Colonic mucosa (tissue), 4 donors: ENCODE results near the gene HP1BP3. TPM values are rescaled to one million over a fixed set of nuclear protein-coding genes. Genes with fewer than 3 reads are reported as not detected.

Experiments
- DNase-seq: peaks from one replicate; pipeline ENCODE4 v3.0.0-alpha.2; 2020
- H3K27ac ChIP-seq: fragments of 200-600 bp; one replicate; pipeline ENCODE4 v1.8.0; 2021
- H3K27me3 ChIP-seq: fragments of 200-600 bp; one replicate; pipeline ENCODE4 v1.8.0; 2021
- H3K36me3 ChIP-seq: fragments of 200-600 bp; one replicate; pipeline ENCODE4 v1.8.0; 2021
- H3K4me1 ChIP-seq: fragments of 200-600 bp; one replicate; pipeline ENCODE4 v1.8.0; 2021; ENCODE audit warnings: mild to moderate bottlenecking
- H3K4me3 ChIP-seq: fragments of 200-600 bp; one replicate; pipeline ENCODE4 v1.8.0; 2021
- H3K9ac ChIP-seq, 2 donors: one replicate each; pipeline ENCODE4 v1.7.0; 2013; ENCODE audit warnings: control low read depth in 2 of 2, low read depth in 2 of 2, low read length in 2 of 2
- H3K9me3 ChIP-seq: fragments of 200-600 bp; one replicate; pipeline ENCODE4 v1.8.0; 2021
- intact Hi-C: fragments of 100-400 bp; cut with DNase I; formaldehyde crosslinking; loops from one replicate; pipeline ENCODE4 v1.14.1; 2022
- total RNA-seq, 2 donors: library from RNA; stranded (reverse); fragmentation: NEBNext Ultra II Directional in 1 of 2; extraction: Animal tissue kit (Norgen Biotek cat#: 25700) in 1 of 2; gene quantifications; one replicate each; pipeline ENCODE4 v1.2.1, GENCODE V29; 2021
- TF ChIP-seq, protein P1 (sequence below): fragments of 200-600 bp; IDR thresholded peaks from one replicate; pipeline ENCODE4 v1.8.0; 2022; ENCODE audit warnings: antibody characterized with exemption, mild to moderate bottlenecking
- donor health status: healthy.
- donor health status: DM: no; HTN: no; CAD: no.
- donor health status: DM: no; HTN: no; CAD: no.

Gene HP1BP3
- total RNA-seq, 2 donors from 2014 or later = 165 to 210 TPM

DNA sequence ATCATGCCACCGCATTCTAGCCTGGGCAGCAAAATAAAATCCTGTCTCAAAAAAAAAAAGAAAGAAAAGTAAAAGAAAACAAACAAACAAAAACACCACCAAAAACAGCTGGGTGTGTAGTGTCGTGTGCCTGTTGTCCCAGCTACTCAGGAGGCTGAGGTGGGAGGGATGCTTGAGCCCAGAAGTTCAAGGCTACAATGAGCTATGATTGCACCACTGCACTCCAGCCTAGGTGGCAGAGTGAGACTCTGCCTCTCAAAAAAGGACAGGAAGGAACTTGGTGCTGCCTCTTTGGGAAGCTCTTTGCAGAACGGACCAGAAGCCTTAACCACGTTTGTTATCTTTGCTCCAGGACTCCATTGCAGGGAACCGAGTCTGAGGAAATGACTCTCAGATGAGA lies 80.3 kb downstream of the HP1BP3 start:
- no peak overlapping the region for H3K9ac ChIP-seq
- DNase-seq = no peak
- no peaks in the 10 kb centered on the region for H3K9me3 ChIP-seq
- H3K27ac ChIP-seq = no peak overlapping the region
- intact Hi-C loops = no loop called here
- H3K36me3 ChIP-seq = no peaks in the 10 kb centered on the region
- no peaks in the 10 kb centered on the region for H3K4me1 ChIP-seq
- TF ChIP-seq, protein P1, sequence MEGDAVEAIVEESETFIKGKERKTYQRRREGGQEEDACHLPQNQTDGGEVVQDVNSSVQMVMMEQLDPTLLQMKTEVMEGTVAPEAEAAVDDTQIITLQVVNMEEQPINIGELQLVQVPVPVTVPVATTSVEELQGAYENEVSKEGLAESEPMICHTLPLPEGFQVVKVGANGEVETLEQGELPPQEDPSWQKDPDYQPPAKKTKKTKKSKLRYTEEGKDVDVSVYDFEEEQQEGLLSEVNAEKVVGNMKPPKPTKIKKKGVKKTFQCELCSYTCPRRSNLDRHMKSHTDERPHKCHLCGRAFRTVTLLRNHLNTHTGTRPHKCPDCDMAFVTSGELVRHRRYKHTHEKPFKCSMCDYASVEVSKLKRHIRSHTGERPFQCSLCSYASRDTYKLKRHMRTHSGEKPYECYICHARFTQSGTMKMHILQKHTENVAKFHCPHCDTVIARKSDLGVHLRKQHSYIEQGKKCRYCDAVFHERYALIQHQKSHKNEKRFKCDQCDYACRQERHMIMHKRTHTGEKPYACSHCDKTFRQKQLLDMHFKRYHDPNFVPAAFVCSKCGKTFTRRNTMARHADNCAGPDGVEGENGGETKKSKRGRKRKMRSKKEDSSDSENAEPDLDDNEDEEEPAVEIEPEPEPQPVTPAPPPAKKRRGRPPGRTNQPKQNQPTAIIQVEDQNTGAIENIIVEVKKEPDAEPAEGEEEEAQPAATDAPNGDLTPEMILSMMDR = no peak
- no peak overlapping the region for H3K4me3 ChIP-seq
- no peaks in the 10 kb centered on the region for H3K27me3 ChIP-seq

DNA sequence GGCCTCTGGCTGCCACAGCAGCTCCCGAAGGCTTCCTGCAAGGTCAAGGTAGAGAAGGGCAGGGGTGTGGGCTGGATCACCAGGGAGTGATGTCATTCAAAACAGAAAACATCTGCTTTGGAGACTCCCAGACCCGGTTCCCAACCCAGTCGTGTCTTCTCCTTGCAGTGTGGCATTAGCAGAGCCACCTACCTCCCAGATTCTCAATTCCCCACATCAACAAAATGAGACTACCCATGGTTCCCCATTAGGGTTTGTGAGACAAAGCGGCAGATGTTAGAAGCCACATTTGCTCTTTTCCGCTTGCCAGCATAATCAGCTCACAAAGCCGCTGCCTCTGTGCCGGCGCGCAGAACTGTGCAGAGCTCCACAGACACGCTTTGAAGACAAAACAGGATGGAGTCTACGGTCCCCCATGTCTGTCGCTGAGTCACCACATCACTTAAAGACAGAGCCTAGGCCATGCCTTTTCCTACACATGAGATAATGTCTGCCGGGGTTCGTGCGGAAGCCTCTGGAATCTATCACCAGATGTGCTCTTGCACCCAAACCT lies 81.8 kb downstream of the HP1BP3 start:
- intact Hi-C loops = no loop called here
- no peaks in the 10 kb centered on the region for H3K36me3 ChIP-seq
- no peaks in the 10 kb centered on the region for H3K9me3 ChIP-seq
- no peak overlapping the region for H3K9ac ChIP-seq
- H3K4me3 ChIP-seq = no peak overlapping the region
- H3K27ac ChIP-seq = no peak overlapping the region
- no peaks in the 10 kb centered on the region for H3K27me3 ChIP-seq
- no peaks in the 10 kb centered on the region for H3K4me1 ChIP-seq
- TF ChIP-seq, protein P1 = no peak
- DNase-seq = no peak

DNA sequence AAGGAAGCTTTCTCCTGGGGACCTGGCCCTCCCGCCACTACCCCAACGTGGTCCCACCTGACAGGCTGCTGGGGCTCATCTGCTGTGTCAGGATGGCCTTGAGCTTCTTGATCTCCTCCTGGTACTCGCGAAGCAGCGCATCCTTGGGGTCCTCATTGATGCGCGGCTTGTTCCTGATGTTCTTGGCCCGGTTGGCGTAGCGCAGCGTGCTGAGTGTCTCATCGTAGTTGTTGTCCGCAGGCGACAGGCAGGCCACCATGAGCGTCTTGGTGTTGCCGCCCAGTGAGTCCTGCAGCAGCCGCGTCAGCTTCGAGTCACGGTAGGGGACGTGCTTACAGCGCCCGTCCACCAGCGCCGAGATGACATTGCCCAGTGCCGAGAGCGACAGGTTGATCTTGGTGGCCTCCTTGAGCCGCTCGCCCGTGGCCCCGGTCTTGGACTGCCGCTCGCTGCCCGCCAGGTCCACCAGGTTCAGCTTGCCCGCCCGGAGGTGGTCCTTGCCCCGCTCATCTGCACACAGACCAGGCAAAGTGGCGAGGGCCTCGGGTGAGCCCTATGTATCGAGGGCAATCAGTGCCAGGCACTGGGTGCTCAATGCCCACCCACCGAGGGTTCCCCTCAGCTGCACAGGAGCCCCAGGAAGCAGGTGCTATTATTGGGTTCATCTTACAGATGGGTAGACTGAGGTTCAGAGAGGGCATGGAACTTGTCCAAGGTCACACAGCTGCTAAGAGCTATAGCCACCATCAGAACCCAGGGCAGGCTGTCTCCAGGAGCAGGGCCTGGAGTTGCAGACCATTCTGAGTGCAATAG lies 82.5 kb downstream of the HP1BP3 start:
- Histone ChIP-seq H3K9me3 (no peaks in the 10 kb centered on the region), H3K36me3 (no peaks in the 10 kb centered on the region), H3K27ac (no peak overlapping the region), H3K27me3 (no peaks in the 10 kb centered on the region), H3K4me3 (no peak overlapping the region), H3K4me1 (no peaks in the 10 kb centered on the region), H3K9ac (no peak overlapping the region)
- DNase-seq = no peak
- TF ChIP-seq, protein P1 = no peak
- intact Hi-C loops = no loop called here

DNA sequence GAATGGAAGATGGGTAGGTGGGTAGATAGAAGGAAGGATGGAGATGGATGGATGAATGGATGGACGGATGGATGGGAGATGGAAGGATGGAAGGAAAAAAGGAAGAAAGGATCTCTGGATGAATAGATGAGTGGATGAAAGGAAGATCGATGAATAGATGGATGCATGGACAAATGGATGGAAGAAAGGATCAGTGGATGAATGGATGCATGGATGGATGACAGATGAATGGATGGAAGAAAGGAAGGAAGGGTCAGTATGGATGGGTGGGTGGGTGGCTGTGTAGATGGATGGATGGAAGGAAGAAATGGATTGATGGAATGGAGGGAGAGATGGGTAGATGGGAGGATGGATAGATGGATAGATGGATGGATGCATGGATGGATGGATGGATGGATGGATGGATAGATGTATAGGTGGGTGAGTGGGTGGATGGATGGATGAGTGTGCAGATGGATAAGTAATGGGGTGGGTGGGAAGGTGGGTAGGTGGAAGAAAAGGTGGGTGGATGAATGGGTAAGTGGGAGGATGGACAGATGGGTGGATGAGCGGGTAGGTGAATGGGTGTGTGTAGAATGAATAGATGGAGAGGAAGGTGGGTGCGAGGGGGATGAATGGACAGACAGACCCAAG lies 83.9 kb downstream of the HP1BP3 start:
- intact Hi-C loops = no loop called here
- no peak overlapping the region for H3K27ac ChIP-seq
- H3K9me3 ChIP-seq = no peaks in the 10 kb centered on the region
- no peaks in the 10 kb centered on the region for H3K4me1 ChIP-seq
- DNase-seq = no peak
- H3K4me3 ChIP-seq = no peak overlapping the region
- TF ChIP-seq, protein P1 = no peak
- H3K27me3 ChIP-seq = no peaks in the 10 kb centered on the region
- H3K36me3 ChIP-seq = no peaks in the 10 kb centered on the region
- no peak overlapping the region for H3K9ac ChIP-seq

DNA sequence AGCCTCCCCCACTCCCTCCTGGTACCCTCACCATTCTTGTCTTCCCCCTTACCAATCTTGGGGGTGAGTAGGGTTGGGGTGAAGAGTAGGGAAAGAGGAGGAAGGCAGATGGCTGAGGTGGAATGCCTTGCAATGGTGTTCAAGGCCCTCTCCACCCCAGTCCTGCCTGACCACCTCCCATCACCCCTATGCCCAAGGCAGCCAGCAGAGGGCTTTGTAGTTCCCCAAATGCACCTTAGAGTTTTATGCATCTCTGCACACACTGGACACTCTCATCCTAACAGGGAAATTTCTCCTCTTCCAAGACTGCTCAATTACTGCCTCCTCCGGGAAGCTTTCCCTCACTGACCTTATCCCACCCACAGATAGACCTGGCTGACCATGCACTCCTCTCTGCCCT lies 84.7 kb downstream of the HP1BP3 start:
- Histone ChIP-seq H3K4me1 (no peaks in the 10 kb centered on the region), H3K36me3 (no peaks in the 10 kb centered on the region), H3K9ac (no peak overlapping the region), H3K9me3 (no peaks in the 10 kb centered on the region), H3K27me3 (no peaks in the 10 kb centered on the region), H3K27ac (no peak overlapping the region), H3K4me3 (no peak overlapping the region)
- no peak for DNase-seq
- TF ChIP-seq, protein P1 = no peak
- intact Hi-C loops = no loop called here
